ENCODE measurements around the gene ITGB4. TPM values are rescaled to one million over a fixed set of nuclear protein-coding genes. Genes with fewer than 3 reads are reported as not detected.

Gene ITGB4
- total and polyA plus RNA-seq, 2 experiments from 2014 or later = 6.1 to 9.7 TPM

GRCh38 chr17:75740215-75740614 is 19.0 kb downstream of the ITGB4 start (continued):
- TF ChIP-seq ZNF114 (CRISPR knock-in tag; IDR thresholded peaks at IDR 0.05) = no peak
- TF ChIP-seq EZH2phosphoT487 (IDR thresholded peaks at IDR 0.05; ENCODE audit: unreplicated experiment) = no peak
- no peak for TF ChIP-seq NANOG (IDR thresholded peaks at IDR 0.05; ENCODE audit: borderline replicate concordance)
- TF ChIP-seq POLR2AphosphoS5 (IDR thresholded peaks at IDR 0.05; ENCODE audit: low read depth) = no peak
- no peak for TF ChIP-seq REST (IDR thresholded peaks at IDR 0.05; ENCODE audit: unreplicated experiment)
- TF ChIP-seq CTCF (conservative IDR thresholded peaks at IDR 0.05; ENCODE audit: low read depth in 2 of 2) = no peak
- TF ChIP-seq ZNF331 (CRISPR knock-in tag; IDR thresholded peaks at IDR 0.05; ENCODE audit: low read depth) = no peak
- TF ChIP-seq STAT1 (IDR thresholded peaks at IDR 0.05; ENCODE audit: unreplicated experiment) = no peak
- no peak for TF ChIP-seq JUNB (IDR thresholded peaks at IDR 0.05; ENCODE audit: unreplicated experiment)
- no peak for TF ChIP-seq EZH2 (IDR thresholded peaks at IDR 0.05; ENCODE audit: low read depth, unreplicated experiment)

GRCh38 chr17:75740631-75741077 is 19.4 kb downstream of the ITGB4 start:
- TF ChIP-seq ZNF331 (CRISPR knock-in tag; IDR thresholded peaks at IDR 0.05; ENCODE audit: low read depth) = no peak
- peak; percentile 10 to 38; a peak in 2 of 4 replicates for TF ChIP-seq CTCF (conservative IDR thresholded peaks at IDR 0.05; ENCODE audit: low read depth in 2 of 2)
- peaks cover 6% of the 10 kb centered on the region for H3K27me3 Mint-ChIP-seq (ENCODE audit: insufficient read depth, low read depth, poor library complexity)
- 0 out of 3 replicates have a peak, but pooled peaks cover 6% of the 10 kb centered on the region for H3K4me1 Mint-ChIP-seq
- no peaks in the 10 kb centered on the region for H3K9me3 Mint-ChIP-seq
- DNase-seq (ENCODE audit: low spot score) = no peak
- H3K36me3 Mint-ChIP-seq (ENCODE audit: low read depth) = no peaks in the 10 kb centered on the region; the same call in 2 of the 3 replicates
- Histone ChIP-seq H3K36me3 (ENCODE audit: insufficient read depth) (no peaks in the 10 kb centered on the region), H3K9me2 (ENCODE audit: insufficient read depth) (no peaks in the 10 kb centered on the region), H2AFZ (no peak overlapping the region), H4K20me1 (replicated peaks; ENCODE audit: insufficient read depth) (no peaks in the 10 kb centered on the region), H3K27me3 (ENCODE audit: insufficient read depth) (no peaks in the 10 kb centered on the region), H3F3A (replicated peaks; ENCODE audit: low read depth) (no peaks in the 10 kb centered on the region), H3K4me2 (no peak overlapping the region), H3K27ac (ENCODE audit: low read depth) (no peak overlapping the region), H3K4me1 (ENCODE audit: insufficient read depth) (no peaks in the 10 kb centered on the region), H3K4me3 (no peak overlapping the region), H3K79me2 (replicated peaks; ENCODE audit: insufficient read depth) (no peaks in the 10 kb centered on the region)
- H3K4me3 Mint-ChIP-seq = no peak overlapping the region
- no peak overlapping the region for H3K27ac Mint-ChIP-seq
- ATAC-seq = peak; percentile 45

Data from GM23338 (cell line).